KBM-7 (cell line): Measurements from ENCODE around the gene IL36RN.

Experiments
- DNase-seq: peaks from one replicate; pipeline ENCODE4 v3.0.0-alpha.2; 2015
- in situ Hi-C: fragments of 300-500 bp; cut with MboI; formaldehyde crosslinking; loops from 2 replicates; pipeline ENCODE4 v1.14.3; 2020; ENCODE audit warnings: low sequenced_read_pairs, low pct_unique_long_range_greater_than_20kb, mixed read lengths

Gene IL36RN

GRCh38 chr2:113039719-113040118 is 19.3 kb upstream of the IL36RN start:
- DNase-seq: no peak
- in situ Hi-C loops: no loop called here

GRCh38 chr2:113041871-113042270 is 17.1 kb upstream of the IL36RN start:
- no peak for DNase-seq
- in situ Hi-C loops: no loop called here

DNA sequence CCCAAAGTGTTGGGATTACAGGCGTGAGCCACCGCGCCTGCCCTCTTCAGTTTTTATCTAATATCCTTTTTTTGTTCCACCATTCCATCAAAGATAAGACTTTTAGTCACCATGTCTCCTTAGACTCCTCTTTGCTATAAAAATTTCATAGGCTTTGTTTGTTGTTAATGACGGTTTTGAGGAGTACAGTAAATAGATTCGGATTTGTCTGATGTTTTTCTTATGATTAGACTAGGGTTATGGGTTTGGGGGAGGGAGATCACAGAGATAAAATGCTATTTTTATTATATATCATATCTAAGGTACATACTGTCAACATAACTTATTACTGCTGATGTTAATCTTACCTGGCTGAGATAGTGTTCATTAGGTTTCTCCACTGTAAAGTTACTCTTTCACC is 12.5 kb upstream of the IL36RN start:
- in situ Hi-C loops: no loop called here
- no peak for DNase-seq

GRCh38 chr2:113050921-113051895 is 7.8 kb upstream of the IL36RN start:
- DNase-seq: no peak
- in situ Hi-C loops: no loop called here

GRCh38 chr2:113052396-113052917 is 6.5 kb upstream of the IL36RN start, which contains the start of gene IL36B:
TSS of gene IL36B (minus strand) at chr2:113052867.
- in situ Hi-C loops: no loop called here
- DNase-seq: no peak

DNA sequence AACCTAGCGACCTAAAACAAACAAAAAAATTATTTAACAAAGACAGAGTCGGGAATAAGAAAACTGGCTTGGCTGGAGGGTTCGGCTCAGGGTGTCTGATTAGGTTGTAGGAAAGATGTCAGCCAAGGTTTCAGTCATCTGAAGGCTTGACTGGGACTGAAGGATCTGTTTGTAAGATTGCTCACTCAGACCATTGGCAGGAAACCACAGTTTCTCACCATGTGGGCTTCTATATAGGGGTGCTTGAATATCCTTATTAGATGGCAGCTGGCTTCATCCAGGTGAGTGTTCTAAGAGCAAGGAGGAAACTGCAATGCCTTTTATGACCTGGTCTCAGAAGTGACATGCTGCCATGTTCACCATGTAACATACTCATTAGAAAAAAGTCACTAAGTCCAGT is 5.3 kb upstream of the IL36RN start:
- in situ Hi-C loops: no loop called here
- DNase-seq: no peak

DNA sequence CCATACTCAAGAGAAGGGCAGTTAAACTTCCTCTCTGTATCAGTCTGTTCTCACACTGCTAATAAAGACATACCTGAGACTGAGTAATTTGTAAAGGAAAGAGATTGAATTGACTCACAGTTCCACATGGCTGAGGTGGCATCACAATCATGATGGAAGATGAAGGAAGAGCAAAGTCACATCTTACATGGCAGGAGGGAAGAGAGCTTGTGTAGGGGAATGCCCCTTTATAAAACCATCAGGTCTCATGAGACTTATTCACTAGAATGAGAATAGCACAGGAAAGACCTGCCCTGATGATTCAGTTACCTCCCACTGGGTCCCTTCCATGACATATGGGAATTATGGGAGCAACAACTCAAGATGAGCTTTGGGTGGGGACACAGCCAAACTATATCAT is 4.9 kb upstream of the IL36RN start:
- DNase-seq: no peak
- in situ Hi-C loops: no loop called here

GRCh38 chr2:113056521-113056920 is 2.5 kb upstream of the IL36RN start:
- in situ Hi-C loops: no loop called here
- no peak for DNase-seq

DNA sequence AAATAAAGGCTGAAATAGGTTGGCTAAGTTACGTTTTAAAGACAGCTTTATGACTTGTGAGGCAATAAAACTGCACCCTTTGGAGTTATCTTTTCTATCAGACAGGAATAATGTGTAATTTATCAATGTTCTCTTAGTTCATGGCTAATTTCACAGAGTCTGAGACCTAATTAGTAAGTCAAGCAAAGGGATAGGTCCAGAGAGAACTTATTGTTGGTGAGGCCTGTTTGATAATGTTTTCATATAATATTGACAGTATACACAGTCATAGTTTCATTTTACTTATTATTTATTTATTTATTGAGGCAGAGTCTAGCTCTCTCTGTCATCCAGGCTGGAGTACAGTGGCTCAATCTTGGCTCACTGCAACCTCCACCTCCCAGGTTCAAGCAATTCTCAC is 1.9 kb upstream of the IL36RN start:
- no peak for DNase-seq
- in situ Hi-C loops: no loop called here

DNA sequence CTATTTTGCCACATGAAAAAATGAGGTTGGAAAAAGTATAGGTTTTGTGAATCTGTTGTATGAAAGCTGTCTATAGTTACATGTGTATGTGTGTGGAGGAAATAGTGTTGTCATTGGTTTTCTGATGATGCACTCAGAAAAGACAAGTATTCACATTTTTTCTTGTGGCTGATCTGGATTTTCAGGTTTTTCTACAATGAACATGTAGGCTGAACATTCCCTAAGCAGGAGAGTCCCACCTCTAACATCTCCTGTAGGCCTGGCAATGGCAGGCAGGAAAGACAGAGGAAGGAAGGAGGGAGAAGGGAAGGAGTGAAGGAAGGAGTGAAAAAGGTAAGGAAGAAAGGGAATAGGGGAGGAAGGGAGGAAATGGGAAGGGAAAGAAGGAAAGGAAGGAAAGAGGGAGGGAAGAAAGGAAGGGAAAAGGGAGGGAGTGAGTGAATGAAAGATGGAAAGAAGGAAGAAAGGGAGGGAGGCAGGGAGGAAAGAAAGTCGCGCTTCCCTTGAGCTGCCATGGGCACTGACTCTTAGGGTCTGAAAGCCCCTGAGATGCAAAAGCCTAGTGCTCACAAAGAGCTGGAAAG is 495 bp upstream of the IL36RN start:
- in situ Hi-C loops: no loop called here
- DNase-seq: no peak

DNA sequence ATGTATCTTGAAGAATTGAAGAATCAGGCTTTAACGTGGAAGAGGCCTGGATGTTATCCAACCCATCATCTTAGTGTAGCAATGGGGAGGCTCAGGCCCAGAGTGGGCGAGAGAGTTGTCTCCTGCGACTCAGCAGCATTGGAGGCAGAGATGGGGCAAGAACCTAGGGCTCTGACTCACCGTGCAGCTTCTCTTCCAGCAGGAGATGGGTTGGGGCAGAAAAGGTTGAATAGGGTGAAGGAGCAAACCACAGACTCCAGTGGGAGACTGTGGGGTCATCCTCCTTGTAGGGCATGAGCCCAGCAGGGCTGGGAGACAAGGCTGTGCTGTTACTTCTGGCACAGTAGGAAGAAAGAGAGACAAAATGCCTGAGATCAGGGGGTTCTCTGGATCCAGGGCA is 1.4 kb downstream of the IL36RN start:
- DNase-seq: no peak
- in situ Hi-C loops: no loop called here

GRCh38 chr2:113060796-113061195 is 1.8 kb downstream of the IL36RN start:
- no peak for DNase-seq
- in situ Hi-C loops: no loop called here

DNA sequence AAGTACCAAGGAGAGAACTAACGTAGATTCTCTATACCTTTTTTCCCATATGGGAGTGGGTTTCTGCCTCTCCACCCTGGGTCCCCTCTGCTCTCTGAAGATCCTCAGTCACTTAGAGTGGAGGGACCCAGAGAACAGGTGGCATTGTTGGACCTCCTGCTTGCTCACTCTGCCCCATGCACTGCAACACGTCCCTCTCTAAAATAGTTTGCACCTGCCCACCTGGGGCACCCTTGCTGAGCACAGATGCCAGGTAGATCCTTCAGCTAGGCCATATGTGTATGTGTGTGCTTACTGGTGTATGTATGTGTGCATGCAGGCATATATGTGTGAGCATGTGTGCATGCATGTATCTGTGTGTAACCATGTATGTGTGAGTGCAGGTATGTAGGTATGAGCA is 2.2 kb downstream of the IL36RN start:
- in situ Hi-C loops: no loop called here
- no peak for DNase-seq

- no peak for DNase-seq
- in situ Hi-C loops: no loop called here
Measured at GRCh38 chr2:113061896-113062770, 3.1 kb downstream of the IL36RN start.

- in situ Hi-C loops: no loop called here
- no peak for DNase-seq
Measured at GRCh38 chr2:113064281-113064680, 5.3 kb downstream of the IL36RN start.

GRCh38 chr2:113064898-113065297 is 5.9 kb downstream of the IL36RN start:
- in situ Hi-C loops: no loop called here
- DNase-seq: no peak

DNA sequence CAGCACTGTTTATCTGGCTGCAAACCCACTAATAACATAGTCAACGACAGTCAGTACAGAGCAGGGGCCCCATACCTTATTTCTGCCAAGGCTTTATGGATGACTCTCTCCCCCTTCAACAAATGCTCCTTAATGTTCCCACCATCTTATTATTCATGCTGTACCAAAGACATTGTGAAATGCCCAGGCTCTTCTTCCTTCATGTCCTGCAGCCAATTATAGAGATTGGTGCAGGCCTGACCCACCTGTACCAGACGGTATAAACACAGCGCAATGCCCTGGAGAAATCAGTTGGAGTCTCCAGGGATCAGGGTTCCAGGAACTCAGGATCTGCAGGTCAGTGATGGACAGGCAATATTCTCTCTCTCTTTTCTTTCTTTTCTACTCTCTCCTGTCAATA is 8.7 kb downstream of the IL36RN start, which contains the start of gene IL1F10:
IL1F10 (plus strand) TSS at position 290 of the 400 bp plus-strand sequence. CDS start 4,769 bp downstream, outside the sequence.
- in situ Hi-C loops: no loop called here
- no peak for DNase-seq

DNA sequence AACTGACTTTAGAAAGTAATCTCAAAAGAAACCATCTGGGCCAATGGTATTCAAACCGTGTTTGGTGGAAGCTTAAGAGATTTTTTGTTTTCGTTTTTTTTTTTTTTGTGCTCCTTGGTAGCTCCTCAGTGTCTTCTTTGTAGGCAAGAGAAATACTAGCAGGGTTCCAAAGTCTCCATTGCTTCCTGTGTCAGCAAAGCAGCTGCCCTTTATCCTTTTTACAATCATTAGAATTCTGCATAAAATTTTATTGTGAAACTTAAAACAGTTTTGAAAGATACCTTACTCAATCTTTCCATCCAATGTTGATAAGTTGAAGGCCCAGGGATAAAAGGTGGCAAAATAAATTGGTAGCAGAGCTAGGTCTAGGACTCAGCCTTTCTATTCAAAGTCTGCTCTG is 9.3 kb downstream of the IL36RN start:
- no peak for DNase-seq
- in situ Hi-C loops: no loop called here

- in situ Hi-C loops: no loop called here
Measured at GRCh38 chr2:113068706-113069485, 9.9 kb downstream of the IL36RN start.

More at GRCh38 chr2:113068706-113069485, 9.9 kb downstream of the IL36RN start:
- no peak for DNase-seq
